GM19240 (cell line): ENCODE results near the gene NT5DC1.
A peak's percentile ranks its signal among the peaks of the same experiment; 100 is the strongest.
"Not testable (repeated sequence)": the region's sequence is repeated elsewhere in the genome, so short reads cannot be mapped to it uniquely, and the experiment has no call there.

Source experiments
- DNase-seq: peaks from one replicate; pipeline ENCODE4 v3.0.0; 2011; ENCODE audit warnings: low spot score; ENCODE audit not compliant: insufficient read length

The NT5DC1 gene

GRCh38 chr6:116277124-116277523 lies 176.5 kb downstream of the NT5DC1 start:
- no peak for DNase-seq

GRCh38 chr6:116278481-116278829 lies 177.8 kb downstream of the NT5DC1 start:
- no peak for DNase-seq

- DNase-seq: no peak
Observed at GRCh38 chr6:116278854-116279231, 178.2 kb downstream of the NT5DC1 start.

- peak; percentile 35 for DNase-seq
Observed at GRCh38 chr6:116279232-116280160, 178.8 kb downstream of the NT5DC1 start, which contains the start of gene TSPYL1. TSPYL1 (minus strand) TSS chr6:116279930; CDS start chr6:116279830, 100 bp downstream.

GRCh38 chr6:116280161-116280932 lies 179.7 kb downstream of the NT5DC1 start:
- DNase-seq: no peak

- DNase-seq: no peak
Observed at GRCh38 chr6:116280933-116281316, 180.3 kb downstream of the NT5DC1 start.

GRCh38 chr6:116282698-116283097 lies 182.0 kb downstream of the NT5DC1 start:
- DNase-seq: no peak

- DNase-seq: no peak
Observed at GRCh38 chr6:116283191-116283590, 182.5 kb downstream of the NT5DC1 start.

- DNase-seq: not testable (repeated sequence)
Observed at GRCh38 chr6:116284984-116285383, 184.3 kb downstream of the NT5DC1 start.

- DNase-seq: no peak
Observed at GRCh38 chr6:116286773-116287358, 186.2 kb downstream of the NT5DC1 start.

- DNase-seq: no peak
Observed at GRCh38 chr6:116287689-116288282, 187.1 kb downstream of the NT5DC1 start.

GRCh38 chr6:116289876-116290275 lies 189.2 kb downstream of the NT5DC1 start:
- DNase-seq: no peak

GRCh38 chr6:116290799-116291198 lies 190.1 kb downstream of the NT5DC1 start:
- no peak for DNase-seq

GRCh38 chr6:116291701-116292396 lies 191.2 kb downstream of the NT5DC1 start:
- no peak for DNase-seq

- no peak for DNase-seq
Observed at GRCh38 chr6:116292553-116292952, 191.9 kb downstream of the NT5DC1 start.

GRCh38 chr6:116298273-116298672 lies 197.6 kb downstream of the NT5DC1 start:
- DNase-seq: no peak

GRCh38 chr6:116298973-116299372 lies 198.3 kb downstream of the NT5DC1 start:
- DNase-seq: no peak
